GM12891 (cell line): ENCODE measurements around the gene TBC1D1.

Experiments
- PAX5 ChIP-seq: IDR thresholded peaks from 2 replicates; pipeline ENCODE4 v1.6.1; 2011; ENCODE audit warnings: low read length, moderate library complexity, mild to moderate bottlenecking; ENCODE audit not compliant: insufficient read depth, severe bottlenecking
- POLR2A ChIP-seq: IDR thresholded peaks from 2 replicates; pipeline ENCODE4 v1.6.1; 2011; ENCODE audit warnings: low read depth, low read length, control low read depth
- POLR2AphosphoS5 ChIP-seq: IDR thresholded peaks from 2 replicates; pipeline ENCODE4 v1.6.1; 2011; ENCODE audit warnings: low read depth, low read length, control low read depth
- TAF1 ChIP-seq: IDR thresholded peaks from 2 replicates; pipeline ENCODE4 v1.6.1; 2011; ENCODE audit warnings: low read depth, low read length, control low read depth

DNA sequence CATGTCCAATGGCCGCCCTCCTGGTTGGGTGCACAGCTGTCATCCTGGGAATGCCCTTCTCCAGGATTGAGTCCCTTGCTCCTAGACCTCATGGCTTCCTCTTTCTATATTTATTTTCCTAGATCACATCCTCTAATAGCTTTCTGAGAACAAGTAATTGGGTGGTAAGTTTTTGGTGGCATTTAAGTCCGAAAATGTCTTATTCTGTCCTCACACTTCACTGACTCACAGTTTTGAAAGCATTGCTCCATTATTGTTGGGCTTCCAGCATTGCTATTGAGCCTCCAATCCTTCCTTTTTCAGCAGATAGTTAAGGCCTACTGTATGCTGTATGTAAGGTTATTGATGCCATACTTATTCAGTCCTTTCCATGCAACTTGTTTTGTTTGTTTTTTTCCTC, 38.5 kb upstream of the TBC1D1 start:
- TF ChIP-seq POLR2AphosphoS5 (no peak), TAF1 (no peak), POLR2A (no peak), PAX5 (no peak)
